Neural progenitor cell (in vitro differentiated cells): ENCODE measurements around the gene PPP4R3C. TPM values are rescaled to one million over a fixed set of nuclear protein-coding genes. Genes with fewer than 3 reads are reported as not detected.
"Not testable (repeated sequence)": the region's sequence is repeated elsewhere in the genome, so short reads cannot be mapped to it uniquely, and the experiment has no call there.

Experiments used
- DNase-seq: peaks from one replicate; pipeline ENCODE4 v3.0.0-alpha.2; 2016; ENCODE audit warnings: low spot score
- H2AFZ ChIP-seq: fragments of 200-600 bp; sonication (generic); replicated peaks from 2 replicates; pipeline ENCODE4 v1.6.1; 2016; ENCODE audit warnings: antibody characterized with exemption
- H3F3A ChIP-seq: fragments of 200-600 bp; sonication (generic); 2 replicates; pipeline ENCODE4 v1.6.1; 2016; ENCODE audit warnings: antibody characterized with exemption, low read depth
- H3K27ac ChIP-seq: fragments of 200-600 bp; sonication (generic); 2 replicates; pipeline ENCODE4 v1.5.1; 2016; ENCODE audit warnings: mild to moderate bottlenecking
- H3K27me3 ChIP-seq: fragments of 200-600 bp; sonication (generic); 2 replicates; pipeline ENCODE4 v1.6.1; 2016; ENCODE audit warnings: mild to moderate bottlenecking, moderate library complexity
- H3K36me3 ChIP-seq: fragments of 200-600 bp; sonication (generic); 2 replicates; pipeline ENCODE4 v1.5.1; 2016
- H3K4me1 ChIP-seq: fragments of 200-600 bp; sonication (generic); 2 replicates; pipeline ENCODE4 v1.6.1; 2016; ENCODE audit warnings: mixed run types
- H3K4me2 ChIP-seq: fragments of 200-600 bp; sonication (generic); 2 replicates; pipeline ENCODE4 v1.6.1; 2016
- H3K4me3 ChIP-seq: fragments of 200-600 bp; sonication (generic); 2 replicates; pipeline ENCODE4 v1.5.1; 2016
- H3K79me2 ChIP-seq: fragments of 200-600 bp; sonication (generic); 2 replicates; pipeline ENCODE4 v1.6.1; 2016; ENCODE audit warnings: low read depth
- H3K9ac ChIP-seq: fragments of 200-600 bp; sonication (generic); 2 replicates; pipeline ENCODE4 v1.6.1; 2016
- H3K9me3 ChIP-seq: fragments of 200-600 bp; sonication (generic); 2 replicates; pipeline ENCODE4 v1.5.1; 2016; ENCODE audit warnings: low read depth
- H4K20me1 ChIP-seq: fragments of 200-600 bp; sonication (generic); 2 replicates; pipeline ENCODE4 v1.6.1; 2016; ENCODE audit warnings: low read depth
- H3K27ac Mint-ChIP-seq: 3 replicates; pipeline ENCODE4 v1.8.0; 2021; ENCODE audit warnings: mixed read lengths
- H3K27me3 Mint-ChIP-seq: 2 replicates; pipeline ENCODE4 v1.8.0; 2022; ENCODE audit warnings: low read depth, mild to moderate bottlenecking, inconsistent platforms, moderate library complexity, mixed read lengths; ENCODE audit not compliant: insufficient read depth
- H3K36me3 Mint-ChIP-seq: 3 replicates; pipeline ENCODE4 v1.8.0; 2021; ENCODE audit warnings: mixed read lengths
- H3K4me1 Mint-ChIP-seq: 3 replicates; pipeline ENCODE4 v1.8.0; 2021; ENCODE audit warnings: mixed read lengths
- H3K4me3 Mint-ChIP-seq: 3 replicates; pipeline ENCODE4 v1.8.0; 2021; ENCODE audit warnings: mild to moderate bottlenecking, moderate library complexity, mixed read lengths
- H3K9me3 Mint-ChIP-seq: 3 replicates; pipeline ENCODE4 v1.8.0; 2020; ENCODE audit warnings: mixed read lengths
- EZH2 ChIP-seq: fragments of 200-600 bp; sonication (generic); IDR thresholded peaks from 2 replicates; pipeline ENCODE4 v1.6.1; 2017; ENCODE audit warnings: antibody characterized with exemption, mild to moderate bottlenecking, moderate library complexity
- EZH2phosphoT487 ChIP-seq: fragments of 200-600 bp; sonication (generic); IDR thresholded peaks from 2 replicates; pipeline ENCODE4 v1.6.1; 2017; ENCODE audit warnings: antibody characterized with exemption
- total RNA-seq: library from RNA; depleted of rRNA; stranded (reverse); fragments of >200 nt; gene quantifications from 2 replicates; pipeline ENCODE4 v1.2.3, GENCODE V29; 2015; ENCODE audit warnings: low replicate concordance
- TF ChIP-seq, protein P1 (sequence below): fragments of 200-600 bp; sonication (generic); IDR thresholded peaks from 2 replicates; pipeline ENCODE4 v1.5.1; 2017; ENCODE audit warnings: antibody characterized with exemption, mild to moderate bottlenecking

PPP4R3C gene
- total RNA-seq, 1 donor from 2014 or later, result not detected

- Histone ChIP-seq H3F3A (no peaks in the 10 kb centered on the region), H3K9ac (no peak overlapping the region), H3K36me3 (no peaks in the 10 kb centered on the region), H3K27me3 (no peaks in the 10 kb centered on the region), H3K9me3 (no peaks in the 10 kb centered on the region), H3K27ac (no peak overlapping the region), H3K79me2 (no peaks in the 10 kb centered on the region), H3K4me2 (no peak overlapping the region), H2AFZ (no peak overlapping the region), H3K4me3 (no peak overlapping the region), H4K20me1 (no peaks in the 10 kb centered on the region), H3K4me1 (no peaks in the 10 kb centered on the region)
- H3K4me1 Mint-ChIP-seq, result no peaks in the 10 kb centered on the region
- no peaks in the 10 kb centered on the region for H3K27me3 Mint-ChIP-seq
- H3K27ac Mint-ChIP-seq, result no peak overlapping the region
- TF ChIP-seq EZH2phosphoT487, result no peak
- TF ChIP-seq, protein P1, sequence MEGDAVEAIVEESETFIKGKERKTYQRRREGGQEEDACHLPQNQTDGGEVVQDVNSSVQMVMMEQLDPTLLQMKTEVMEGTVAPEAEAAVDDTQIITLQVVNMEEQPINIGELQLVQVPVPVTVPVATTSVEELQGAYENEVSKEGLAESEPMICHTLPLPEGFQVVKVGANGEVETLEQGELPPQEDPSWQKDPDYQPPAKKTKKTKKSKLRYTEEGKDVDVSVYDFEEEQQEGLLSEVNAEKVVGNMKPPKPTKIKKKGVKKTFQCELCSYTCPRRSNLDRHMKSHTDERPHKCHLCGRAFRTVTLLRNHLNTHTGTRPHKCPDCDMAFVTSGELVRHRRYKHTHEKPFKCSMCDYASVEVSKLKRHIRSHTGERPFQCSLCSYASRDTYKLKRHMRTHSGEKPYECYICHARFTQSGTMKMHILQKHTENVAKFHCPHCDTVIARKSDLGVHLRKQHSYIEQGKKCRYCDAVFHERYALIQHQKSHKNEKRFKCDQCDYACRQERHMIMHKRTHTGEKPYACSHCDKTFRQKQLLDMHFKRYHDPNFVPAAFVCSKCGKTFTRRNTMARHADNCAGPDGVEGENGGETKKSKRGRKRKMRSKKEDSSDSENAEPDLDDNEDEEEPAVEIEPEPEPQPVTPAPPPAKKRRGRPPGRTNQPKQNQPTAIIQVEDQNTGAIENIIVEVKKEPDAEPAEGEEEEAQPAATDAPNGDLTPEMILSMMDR, result no peak
- no peak for TF ChIP-seq EZH2
- peaks cover 2% of the 10 kb centered on the region for H3K9me3 Mint-ChIP-seq
- no peak for DNase-seq
- no peak overlapping the region for H3K4me3 Mint-ChIP-seq
- H3K36me3 Mint-ChIP-seq, result no peaks in the 10 kb centered on the region
Observed at GRCh38 chrX:27465036-27465435, 1.9 kb upstream of the PPP4R3C start.

DNA sequence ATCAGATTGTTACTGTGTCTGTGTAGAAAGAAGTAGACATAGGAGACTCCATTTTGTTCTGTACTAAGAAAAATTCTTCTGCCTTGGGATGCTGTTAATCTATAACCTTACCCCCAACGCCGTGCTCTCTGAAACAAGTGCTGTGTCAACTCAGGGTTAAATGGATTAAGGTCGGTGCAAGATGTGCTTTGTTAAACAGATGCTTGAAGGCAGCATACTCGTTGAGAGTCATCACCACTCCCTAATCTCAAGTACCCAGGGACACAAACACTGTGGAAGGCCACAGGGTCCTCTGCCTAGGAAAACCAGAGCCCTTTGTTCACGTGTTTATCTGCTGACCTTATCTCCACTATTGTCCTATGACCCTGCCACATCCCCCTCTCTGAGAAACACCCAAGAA is 4.0 kb downstream of the PPP4R3C start:
- H3K36me3 ChIP-seq, H2AFZ ChIP-seq, H3K4me2 ChIP-seq, H3K79me2 ChIP-seq, H3K27me3 Mint-ChIP-seq, H3K27ac ChIP-seq, H3K4me1 ChIP-seq, H4K20me1 ChIP-seq, H3K4me3 ChIP-seq, H3K27me3 ChIP-seq, H3K4me1 Mint-ChIP-seq, H3K27ac Mint-ChIP-seq, H3F3A ChIP-seq, H3K9ac ChIP-seq, H3K36me3 Mint-ChIP-seq, H3K9me3 Mint-ChIP-seq, H3K4me3 Mint-ChIP-seq, DNase-seq: not testable (repeated sequence)
- peaks cover 12% of the 10 kb centered on the region for H3K9me3 ChIP-seq

DNA sequence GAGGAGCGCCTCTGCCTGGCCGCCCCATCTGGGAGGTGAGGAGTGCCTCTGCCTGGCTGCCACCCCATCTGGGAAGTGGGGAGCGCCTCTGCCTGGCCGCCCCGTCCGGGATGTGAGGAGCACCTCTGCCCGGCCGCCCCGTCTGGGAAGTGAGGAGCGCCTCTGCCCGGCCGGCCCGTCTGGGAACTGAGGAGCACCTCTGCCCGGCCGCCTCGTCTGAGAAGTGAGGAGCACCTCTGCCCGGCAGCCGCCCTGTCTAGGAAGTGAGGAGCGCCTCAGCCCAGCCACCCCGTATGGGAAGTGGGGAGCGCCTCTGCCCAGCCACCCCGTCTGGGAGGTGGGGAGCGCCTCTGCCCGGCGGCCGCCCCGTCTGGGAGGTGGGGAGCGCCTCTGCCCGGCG is 4.6 kb downstream of the PPP4R3C start:
- H3K4me1 Mint-ChIP-seq, H3K36me3 Mint-ChIP-seq, H3K27ac ChIP-seq, H3K27me3 ChIP-seq, H3K27me3 Mint-ChIP-seq, H3K9ac ChIP-seq, H3K4me2 ChIP-seq, H3K4me3 ChIP-seq, H3K4me1 ChIP-seq, H2AFZ ChIP-seq, H3K79me2 ChIP-seq, H3K36me3 ChIP-seq, H3K9me3 Mint-ChIP-seq, H3K27ac Mint-ChIP-seq, H3F3A ChIP-seq, H3K4me3 Mint-ChIP-seq, H4K20me1 ChIP-seq, DNase-seq: not testable (repeated sequence)
- peaks cover 12% of the 10 kb centered on the region for H3K9me3 ChIP-seq

DNA sequence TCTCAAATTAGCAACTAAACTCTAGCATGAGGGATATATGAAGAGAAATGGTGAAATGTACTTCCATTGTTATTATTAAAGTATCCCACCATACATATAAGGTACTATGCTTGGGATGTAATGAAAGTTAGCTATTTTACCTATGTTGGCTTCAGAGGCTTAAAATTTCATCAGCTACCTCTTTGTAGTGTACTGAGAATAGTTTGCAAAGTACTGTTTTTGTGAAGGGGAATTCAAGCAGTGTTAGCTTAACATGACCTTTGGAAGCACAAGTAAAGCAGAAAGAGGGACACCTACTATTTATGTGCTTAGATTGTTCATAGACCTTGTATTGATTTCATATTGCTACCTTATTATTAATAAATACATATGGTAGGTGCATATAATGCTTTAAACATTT is 11.8 kb downstream of the PPP4R3C start:
- no peak overlapping the region for H3K9ac ChIP-seq
- no peaks in the 10 kb centered on the region for H3K4me1 ChIP-seq
- H3K27me3 ChIP-seq, result no peaks in the 10 kb centered on the region
- H3K36me3 ChIP-seq, result no peaks in the 10 kb centered on the region
- no peak overlapping the region for H3K4me3 ChIP-seq
- H2AFZ ChIP-seq, result no peak overlapping the region
- peaks cover 8% of the 10 kb centered on the region for H3K9me3 ChIP-seq
- no peak for DNase-seq
- no peak overlapping the region for H3K4me3 Mint-ChIP-seq
- no peaks in the 10 kb centered on the region for H4K20me1 ChIP-seq
- no peak overlapping the region for H3K27ac ChIP-seq
- H3F3A ChIP-seq, result no peaks in the 10 kb centered on the region
- H3K36me3 Mint-ChIP-seq, result no peaks in the 10 kb centered on the region
- no peaks in the 10 kb centered on the region for H3K27me3 Mint-ChIP-seq
- TF ChIP-seq EZH2, result no peak
- TF ChIP-seq EZH2phosphoT487, result no peak
- TF ChIP-seq, protein P1, result no peak
- no peak overlapping the region for H3K27ac Mint-ChIP-seq
- H3K79me2 ChIP-seq, result no peaks in the 10 kb centered on the region
- peaks cover 2% of the 10 kb centered on the region for H3K9me3 Mint-ChIP-seq
- no peak overlapping the region for H3K4me2 ChIP-seq
- no peaks in the 10 kb centered on the region for H3K4me1 Mint-ChIP-seq
